ENCODE data around the gene MRTFB. TPM values are rescaled to one million over a fixed set of nuclear protein-coding genes. Genes with fewer than 3 reads are reported as not detected.
A peak's percentile ranks its signal among the peaks of the same experiment; 100 is the strongest.

Gene MRTFB
- total and polyA plus RNA-seq, 2 of the 13 experiments (the other 11 are each of a cell fraction or from before 2014, with no cell fraction given): 11.4 to 14.0 TPM

DNA sequence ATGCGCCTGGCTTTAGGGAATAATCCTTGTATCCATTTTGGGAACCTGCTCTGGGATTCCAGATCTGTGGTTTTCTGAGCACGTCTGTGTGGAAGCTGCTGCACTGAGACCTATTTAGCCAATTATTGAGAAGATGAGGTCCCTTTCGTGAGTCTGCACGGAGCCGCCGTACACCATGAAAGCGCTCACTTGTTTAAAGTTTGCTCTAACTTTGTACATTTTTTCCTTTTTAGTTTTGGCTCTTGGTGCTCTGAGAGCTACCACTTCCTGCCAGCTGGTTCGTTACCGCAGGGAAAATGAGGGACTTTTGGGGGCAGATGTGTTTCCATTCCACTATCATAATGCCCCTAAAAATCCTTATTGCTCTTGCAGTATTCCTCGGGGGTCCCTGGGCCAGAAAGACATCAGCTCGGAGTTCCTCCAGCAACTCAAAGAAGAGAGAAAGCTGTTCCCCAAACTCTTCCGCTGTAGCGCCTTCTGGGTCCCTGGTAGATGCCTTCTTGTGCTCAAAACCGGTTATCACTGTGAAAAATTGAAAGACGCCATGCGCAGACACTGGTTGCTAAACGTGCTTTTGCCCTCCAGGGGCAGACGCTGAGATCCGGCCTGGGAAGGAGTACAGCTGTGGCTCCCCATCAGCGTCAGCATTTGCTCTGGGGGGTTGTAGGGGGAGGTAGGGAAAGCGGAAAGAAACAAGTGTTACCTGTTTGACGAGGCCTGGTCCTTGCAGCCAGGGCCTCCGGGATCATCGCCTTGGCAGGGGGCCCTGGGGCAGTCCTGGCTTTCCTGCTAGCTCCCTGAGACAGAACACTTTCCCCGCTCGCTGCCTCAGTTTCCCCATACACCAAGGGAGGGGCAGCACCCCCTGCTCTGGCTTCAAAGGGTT lies 238.1 kb downstream of the MRTFB start (continued):
- TF ChIP-seq, protein P1, sequence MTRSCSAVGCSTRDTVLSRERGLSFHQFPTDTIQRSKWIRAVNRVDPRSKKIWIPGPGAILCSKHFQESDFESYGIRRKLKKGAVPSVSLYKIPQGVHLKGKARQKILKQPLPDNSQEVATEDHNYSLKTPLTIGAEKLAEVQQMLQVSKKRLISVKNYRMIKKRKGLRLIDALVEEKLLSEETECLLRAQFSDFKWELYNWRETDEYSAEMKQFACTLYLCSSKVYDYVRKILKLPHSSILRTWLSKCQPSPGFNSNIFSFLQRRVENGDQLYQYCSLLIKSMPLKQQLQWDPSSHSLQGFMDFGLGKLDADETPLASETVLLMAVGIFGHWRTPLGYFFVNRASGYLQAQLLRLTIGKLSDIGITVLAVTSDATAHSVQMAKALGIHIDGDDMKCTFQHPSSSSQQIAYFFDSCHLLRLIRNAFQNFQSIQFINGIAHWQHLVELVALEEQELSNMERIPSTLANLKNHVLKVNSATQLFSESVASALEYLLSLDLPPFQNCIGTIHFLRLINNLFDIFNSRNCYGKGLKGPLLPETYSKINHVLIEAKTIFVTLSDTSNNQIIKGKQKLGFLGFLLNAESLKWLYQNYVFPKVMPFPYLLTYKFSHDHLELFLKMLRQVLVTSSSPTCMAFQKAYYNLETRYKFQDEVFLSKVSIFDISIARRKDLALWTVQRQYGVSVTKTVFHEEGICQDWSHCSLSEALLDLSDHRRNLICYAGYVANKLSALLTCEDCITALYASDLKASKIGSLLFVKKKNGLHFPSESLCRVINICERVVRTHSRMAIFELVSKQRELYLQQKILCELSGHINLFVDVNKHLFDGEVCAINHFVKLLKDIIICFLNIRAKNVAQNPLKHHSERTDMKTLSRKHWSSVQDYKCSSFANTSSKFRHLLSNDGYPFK (CRISPR knock-in tag; IDR thresholded peaks at IDR 0.05; ENCODE audit: borderline replicate concordance): peak; percentile 24; the same call in 1 of the 2 replicates
- TF ChIP-seq ZNF546 (CRISPR knock-in tag; conservative IDR thresholded peaks at IDR 0.05) (no peak), GLI4 (CRISPR knock-in tag; IDR thresholded peaks at IDR 0.05; ENCODE audit: borderline replicate concordance) (no peak), FOXK2 (IDR thresholded peaks at IDR 0.05) (no peak), ZBTB7A (CRISPR knock-in tag; IDR thresholded peaks at IDR 0.05) (no peak), ZNF619 (CRISPR knock-in tag; IDR thresholded peaks at IDR 0.05) (no peak), EED (CRISPR knock-in tag; IDR thresholded peaks at IDR 0.05) (no peak), ZNF891 (CRISPR knock-in tag; IDR thresholded peaks at IDR 0.05) (0 out of 2 replicates have a peak, but pooled peaks have one; percentile 38), ZNF549 (CRISPR knock-in tag; IDR thresholded peaks at IDR 0.05) (no peak), KDM5B (CRISPR knock-in tag; IDR thresholded peaks at IDR 0.05; ENCODE audit: borderline replicate concordance) (no peak), SALL1 (CRISPR knock-in tag; IDR thresholded peaks at IDR 0.05) (no peak), ZBTB33 (CRISPR knock-in tag; IDR thresholded peaks at IDR 0.05) (peak; percentile 14; the same call in 1 of the 2 replicates), KDM1A (CRISPR knock-in tag; IDR thresholded peaks at IDR 0.05) (no peak), ZNF337 (CRISPR knock-in tag; IDR thresholded peaks at IDR 0.05; ENCODE audit: borderline replicate concordance, low read depth) (no peak), ERF (CRISPR knock-in tag; IDR thresholded peaks at IDR 0.05) (no peak), ZNF530 (CRISPR knock-in tag; IDR thresholded peaks at IDR 0.05; ENCODE audit: low read depth) (no peak), ZNF557 (CRISPR knock-in tag; IDR thresholded peaks at IDR 0.05) (no peak), THAP11 (CRISPR knock-in tag; IDR thresholded peaks at IDR 0.05) (no peak), GTF2F1 (IDR thresholded peaks at IDR 0.05; ENCODE audit: low read length) (no peak), ZNF616 (CRISPR knock-in tag; IDR thresholded peaks at IDR 0.05; ENCODE audit: low read depth) (no peak), SPEN (CRISPR knock-in tag; IDR thresholded peaks at IDR 0.05; ENCODE audit: low read depth) (0 out of 2 replicates have a peak, but pooled peaks have one; percentile 26), ZFP37 (CRISPR knock-in tag; IDR thresholded peaks at IDR 0.05; ENCODE audit: borderline replicate concordance) (no peak), RFX3 (CRISPR knock-in tag; IDR thresholded peaks at IDR 0.05) (no peak), ZNF772 (CRISPR knock-in tag; IDR thresholded peaks at IDR 0.05) (no peak), ATF2 (CRISPR knock-in tag; IDR thresholded peaks at IDR 0.05) (no peak), ZNF33B (CRISPR knock-in tag; IDR thresholded peaks at IDR 0.05) (no peak)

Data from HepG2 (cell line).